Central memory CD8-positive, alpha-beta T cell (primary cell): ENCODE results near the gene SLC16A10.

Experiments
- ATAC-seq: fragments of 150-1000 bp; cut with Tn5 transposase; replicated peaks from 2 replicates; pipeline ENCODE4 v1.10.0; 2022; ENCODE audit warnings: mild to moderate bottlenecking, moderate FRiP score, moderate number of reproducible peaks; ENCODE audit not compliant: poor library complexity, severe bottlenecking; ENCODE audit errors: extremely low read depth
- DNase-seq, 2 donors: peaks; one replicate each; pipeline ENCODE4 v3.0.0; 2021; ENCODE audit warnings: low spot score in 2 of 2
- H3K27ac Mint-ChIP-seq: one replicate; pipeline ENCODE4 v1.8.0; 2022; ENCODE audit warnings: low read depth, mild to moderate bottlenecking, moderate library complexity, mixed read lengths
- H3K27me3 Mint-ChIP-seq: one replicate; pipeline ENCODE4 v1.8.0; 2022; ENCODE audit warnings: mixed read lengths
- H3K36me3 Mint-ChIP-seq: one replicate; pipeline ENCODE4 v1.8.0; 2022; ENCODE audit warnings: mild to moderate bottlenecking, moderate library complexity, mixed read lengths; ENCODE audit not compliant: insufficient read depth
- H3K4me1 Mint-ChIP-seq: one replicate; pipeline ENCODE4 v1.8.0; 2022; ENCODE audit warnings: mixed read lengths
- H3K4me3 Mint-ChIP-seq: one replicate; pipeline ENCODE4 v1.8.0; 2022; ENCODE audit warnings: mild to moderate bottlenecking, moderate library complexity, mixed read lengths
- H3K9me3 Mint-ChIP-seq: one replicate; pipeline ENCODE4 v1.8.0; 2022; ENCODE audit warnings: mixed read lengths

The SLC16A10 gene

DNA sequence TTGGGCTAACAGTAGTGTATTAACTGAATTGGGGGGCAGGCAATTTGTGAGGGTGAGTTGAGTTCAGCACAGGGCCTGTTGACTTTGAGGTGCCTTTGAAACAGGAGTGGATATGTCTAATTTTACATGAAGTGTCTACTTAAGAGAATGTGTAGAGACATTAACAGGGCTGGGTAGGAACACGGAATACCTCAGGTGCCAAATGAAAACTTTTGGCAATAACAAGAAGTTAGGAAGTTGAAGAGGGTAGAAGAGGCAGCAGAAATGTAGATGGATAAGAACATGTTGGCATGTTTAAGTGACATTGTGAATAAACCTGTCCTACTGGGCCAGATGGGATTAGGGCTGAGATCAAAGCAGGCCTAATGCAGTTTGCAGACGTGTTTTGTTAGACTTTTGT is 117.0 kb downstream of the SLC16A10 start:
- no peaks in the 10 kb centered on the region for H3K36me3 Mint-ChIP-seq
- H3K9me3 Mint-ChIP-seq = no peaks in the 10 kb centered on the region
- ATAC-seq (no peak), DNase-seq (no peak)
- H3K27me3 Mint-ChIP-seq = no peaks in the 10 kb centered on the region
- H3K4me3 Mint-ChIP-seq = no peak overlapping the region
- no peak overlapping the region for H3K27ac Mint-ChIP-seq
- no peaks in the 10 kb centered on the region for H3K4me1 Mint-ChIP-seq

DNA sequence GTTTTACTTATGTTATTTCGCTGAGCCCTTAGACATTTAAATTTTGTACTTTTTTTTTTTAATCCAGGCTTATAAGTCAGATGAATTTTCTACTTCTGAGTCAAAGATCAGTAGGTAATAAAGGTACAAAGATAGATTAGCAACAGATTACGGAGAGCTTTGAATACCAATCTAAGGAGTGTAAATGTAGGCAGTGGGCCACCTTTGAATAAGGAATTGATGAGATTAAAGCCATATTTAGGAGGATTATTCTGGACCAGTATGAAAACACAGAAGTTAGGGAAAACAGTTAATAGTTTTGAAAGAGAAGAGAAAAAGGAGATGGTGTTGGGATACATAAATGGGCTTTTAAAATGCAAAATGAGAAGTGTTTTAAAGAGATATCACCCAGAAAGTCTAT is 117.6 kb downstream of the SLC16A10 start:
- ATAC-seq (no peak), DNase-seq (no peak)
- H3K9me3 Mint-ChIP-seq = no peaks in the 10 kb centered on the region
- H3K36me3 Mint-ChIP-seq = no peaks in the 10 kb centered on the region
- H3K27me3 Mint-ChIP-seq = no peaks in the 10 kb centered on the region
- no peak overlapping the region for H3K4me3 Mint-ChIP-seq
- no peaks in the 10 kb centered on the region for H3K4me1 Mint-ChIP-seq
- no peak overlapping the region for H3K27ac Mint-ChIP-seq

DNA sequence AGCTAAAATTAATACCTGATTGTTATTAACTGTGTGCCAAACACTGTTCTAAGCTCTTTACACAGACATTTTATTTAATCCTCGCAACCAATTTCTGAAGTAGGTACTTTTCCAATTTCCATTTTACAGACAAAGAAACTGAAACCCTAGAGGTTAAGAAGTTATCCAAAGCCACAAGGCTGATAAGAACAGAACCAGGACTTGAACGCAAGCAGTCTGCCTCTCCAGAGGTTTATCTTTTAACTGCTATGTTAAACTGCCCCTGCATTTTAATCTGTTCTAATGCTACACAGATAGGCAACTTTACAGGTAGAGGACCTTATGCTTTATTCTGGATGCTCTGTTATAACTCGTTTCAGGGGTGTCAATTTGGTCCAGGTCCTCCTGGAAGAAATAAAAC is 118.2 kb downstream of the SLC16A10 start:
- Mint-ChIP-seq H3K36me3 (no peaks in the 10 kb centered on the region), H3K4me1 (peaks cover 5% of the 10 kb centered on the region), H3K9me3 (no peaks in the 10 kb centered on the region), H3K27me3 (no peaks in the 10 kb centered on the region), H3K27ac (no peak overlapping the region), H3K4me3 (no peak overlapping the region)
- ATAC-seq = no peak
- DNase-seq = no peak

DNA sequence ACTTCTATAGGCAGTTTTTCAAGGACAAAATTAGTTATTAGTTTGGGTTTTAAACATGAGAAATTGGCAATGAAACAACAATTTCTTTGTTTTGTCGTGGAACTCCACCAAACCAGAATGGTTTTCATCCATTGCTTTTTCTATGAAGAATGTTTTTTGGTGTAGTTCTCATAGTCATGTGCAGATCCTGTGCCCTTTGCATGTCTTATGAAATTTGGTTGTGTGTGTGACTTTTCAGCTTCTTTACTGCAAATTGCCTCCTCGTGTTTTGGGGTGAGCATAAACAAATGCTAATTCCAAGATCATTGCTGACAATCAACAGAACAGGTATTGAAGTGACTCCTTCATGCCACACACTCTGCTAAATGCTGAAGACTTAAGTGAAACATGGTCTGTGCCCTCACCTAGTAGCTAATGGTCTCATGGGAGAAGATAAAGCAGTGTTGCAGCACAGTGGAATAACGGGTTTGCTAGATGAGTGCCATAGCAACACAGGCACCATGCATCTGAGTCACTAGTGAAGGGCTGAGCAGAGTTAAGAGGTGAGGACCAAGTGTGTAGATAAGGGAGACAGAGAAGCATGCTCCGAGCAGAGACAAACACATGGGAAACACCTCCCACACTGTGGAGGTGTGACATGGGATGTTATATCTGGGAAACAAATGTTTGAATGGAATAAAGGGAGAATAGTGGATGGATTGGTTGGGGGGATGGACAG is 120.0 kb downstream of the SLC16A10 start:
- Mint-ChIP-seq H3K9me3 (no peaks in the 10 kb centered on the region), H3K27me3 (no peaks in the 10 kb centered on the region), H3K27ac (no peak overlapping the region), H3K36me3 (no peaks in the 10 kb centered on the region), H3K4me3 (no peak overlapping the region), H3K4me1 (peaks cover 6% of the 10 kb centered on the region)
- no peak for ATAC-seq
- no peak for DNase-seq

DNA sequence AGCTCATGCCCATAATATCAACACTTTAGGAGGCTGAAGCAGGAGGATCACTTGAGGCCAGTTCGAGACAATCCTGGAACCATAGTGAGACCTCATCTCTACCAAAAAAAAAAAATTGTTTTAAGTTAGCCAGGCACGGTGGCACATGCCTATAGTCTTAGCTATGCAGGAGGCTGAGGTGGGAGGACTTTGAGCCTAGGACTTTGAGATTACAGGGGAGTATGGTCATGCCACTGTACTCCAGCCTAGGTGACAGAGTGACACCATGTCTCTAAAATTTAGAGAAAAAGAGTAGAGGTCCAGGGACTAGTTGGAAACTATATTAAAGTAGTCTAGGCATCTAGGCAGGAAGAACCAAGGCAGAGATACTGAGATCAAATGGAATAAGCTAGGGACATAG is 121.6 kb downstream of the SLC16A10 start:
- ATAC-seq = no peak

GRCh38 chr6:111210194-111210728 is 123.0 kb downstream of the SLC16A10 start:
- ATAC-seq (peak; percentile 40), DNase-seq (no peak)
- no peak overlapping the region for H3K4me3 Mint-ChIP-seq
- H3K4me1 Mint-ChIP-seq = peaks cover 6% of the 10 kb centered on the region
- no peaks in the 10 kb centered on the region for H3K27me3 Mint-ChIP-seq
- H3K36me3 Mint-ChIP-seq = no peaks in the 10 kb centered on the region
- no peak overlapping the region for H3K27ac Mint-ChIP-seq
- H3K9me3 Mint-ChIP-seq = no peaks in the 10 kb centered on the region

More for the DNA sequence above, 121.6 kb downstream of the SLC16A10 start:
- H3K36me3 Mint-ChIP-seq = no peaks in the 10 kb centered on the region
- no peak overlapping the region for H3K4me3 Mint-ChIP-seq
- no peak overlapping the region for H3K27ac Mint-ChIP-seq
- no peak for DNase-seq
- no peaks in the 10 kb centered on the region for H3K27me3 Mint-ChIP-seq
- H3K4me1 Mint-ChIP-seq = peaks cover 6% of the 10 kb centered on the region
- H3K9me3 Mint-ChIP-seq = no peaks in the 10 kb centered on the region

GRCh38 chr6:111211411-111212030 is 124.2 kb downstream of the SLC16A10 start:
- Mint-ChIP-seq H3K27me3 (no peaks in the 10 kb centered on the region), H3K27ac (no peak overlapping the region), H3K4me1 (peaks cover 6% of the 10 kb centered on the region), H3K4me3 (no peak overlapping the region), H3K36me3 (no peaks in the 10 kb centered on the region), H3K9me3 (no peaks in the 10 kb centered on the region)
- ATAC-seq (no peak), DNase-seq (no peak)

DNA sequence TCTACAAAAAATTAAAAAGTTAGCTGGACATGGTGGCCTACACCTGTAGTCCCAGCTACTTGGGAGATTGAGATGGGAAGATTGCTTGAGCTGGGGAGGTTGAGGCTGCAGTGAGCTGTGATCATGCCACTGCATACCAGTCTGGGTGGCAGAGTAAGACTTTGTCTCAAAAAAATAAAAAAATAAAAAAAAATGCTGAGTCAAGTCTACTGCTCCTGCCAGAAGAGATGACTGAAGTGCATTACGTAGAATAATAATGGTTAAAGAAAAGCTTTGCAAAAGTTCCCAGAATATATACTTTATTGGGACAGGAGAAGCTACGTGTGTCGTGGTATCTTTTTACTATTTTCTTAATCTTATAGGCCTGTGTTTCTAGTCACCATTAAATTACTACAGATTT is 125.3 kb downstream of the SLC16A10 start:
- H3K4me3 Mint-ChIP-seq = no peak overlapping the region
- H3K36me3 Mint-ChIP-seq = no peaks in the 10 kb centered on the region
- DNase-seq (no peak), ATAC-seq (no peak)
- H3K27ac Mint-ChIP-seq = no peak overlapping the region
- H3K27me3 Mint-ChIP-seq = peaks cover 11% of the 10 kb centered on the region
- H3K9me3 Mint-ChIP-seq = no peaks in the 10 kb centered on the region
- H3K4me1 Mint-ChIP-seq = peaks cover 6% of the 10 kb centered on the region

DNA sequence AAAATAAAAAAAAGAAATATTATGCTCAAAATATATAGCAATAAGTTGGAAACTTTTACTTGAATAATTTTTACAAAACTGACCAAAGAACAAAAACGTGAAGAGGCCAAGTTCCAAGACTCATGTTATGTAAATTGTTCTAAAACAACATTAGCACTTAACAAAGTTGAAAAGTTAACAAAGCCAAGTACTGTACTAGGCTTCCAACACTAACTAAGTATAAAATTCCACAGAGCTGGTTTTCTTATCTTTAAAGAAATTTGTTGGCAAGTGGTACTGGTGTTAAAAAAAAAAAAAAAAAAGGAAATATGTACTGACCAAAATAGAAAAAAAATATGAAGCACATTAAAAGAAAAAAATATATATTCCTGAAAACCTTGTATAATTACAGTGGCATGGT is 127.8 kb downstream of the SLC16A10 start:
- no peak for ATAC-seq
- Mint-ChIP-seq H3K36me3 (no peaks in the 10 kb centered on the region), H3K4me3 (no peak overlapping the region), H3K27ac (no peak overlapping the region), H3K4me1 (peaks cover 4% of the 10 kb centered on the region), H3K9me3 (no peaks in the 10 kb centered on the region), H3K27me3 (peaks cover 26% of the 10 kb centered on the region)
- DNase-seq = no peak

GRCh38 chr6:111219785-111220184 is 132.5 kb downstream of the SLC16A10 start:
- Mint-ChIP-seq H3K27ac (no peak overlapping the region), H3K4me3 (no peak overlapping the region)

GRCh38 chr6:111220383-111221031 is 133.2 kb downstream of the SLC16A10 start:
- Mint-ChIP-seq H3K4me1 (no peaks in the 10 kb centered on the region), H3K27me3 (peaks cover 26% of the 10 kb centered on the region)

More at GRCh38 chr6:111219785-111220184, 132.5 kb downstream of the SLC16A10 start:
- Mint-ChIP-seq H3K4me1 (no peaks in the 10 kb centered on the region), H3K36me3 (no peaks in the 10 kb centered on the region), H3K27me3 (peaks cover 26% of the 10 kb centered on the region), H3K9me3 (no peaks in the 10 kb centered on the region)
- DNase-seq (no peak), ATAC-seq (no peak)

DNA sequence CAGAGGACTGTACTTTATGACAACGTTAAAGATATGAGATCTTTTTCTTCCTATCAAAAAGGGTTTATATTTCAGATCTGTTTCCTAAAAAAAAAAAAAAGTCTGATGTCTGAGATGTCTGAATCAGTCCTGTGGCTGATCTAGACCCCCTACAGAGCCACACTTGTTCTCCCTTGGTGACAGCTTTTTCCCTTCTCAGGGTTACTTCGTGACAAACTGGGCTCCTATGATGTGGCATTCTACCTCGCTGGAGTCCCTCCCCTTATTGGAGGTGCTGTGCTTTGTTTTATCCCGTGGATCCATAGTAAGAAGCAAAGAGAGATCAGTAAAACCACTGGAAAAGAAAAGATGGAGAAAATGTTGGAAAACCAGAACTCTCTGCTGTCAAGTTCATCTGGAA is 134.5 kb downstream of the SLC16A10 start:
- peaks cover 24% of the 10 kb centered on the region for H3K27me3 Mint-ChIP-seq
- no peaks in the 10 kb centered on the region for H3K4me1 Mint-ChIP-seq
- H3K27ac Mint-ChIP-seq = no peak overlapping the region
- DNase-seq (no peak), ATAC-seq (no peak)
- no peak overlapping the region for H3K4me3 Mint-ChIP-seq
- H3K36me3 Mint-ChIP-seq = no peaks in the 10 kb centered on the region
- H3K9me3 Mint-ChIP-seq = no peaks in the 10 kb centered on the region

More at GRCh38 chr6:111220383-111221031, 133.2 kb downstream of the SLC16A10 start:
- Mint-ChIP-seq H3K27ac (no peak overlapping the region), H3K36me3 (no peaks in the 10 kb centered on the region), H3K4me3 (no peak overlapping the region), H3K9me3 (no peaks in the 10 kb centered on the region)
- ATAC-seq (no peak), DNase-seq (no peak)

GRCh38 chr6:111222341-111222740 is 135.0 kb downstream of the SLC16A10 start:
- Mint-ChIP-seq H3K4me3 (no peak overlapping the region), H3K27ac (no peak overlapping the region), H3K27me3 (peaks cover 19% of the 10 kb centered on the region), H3K4me1 (no peaks in the 10 kb centered on the region), H3K36me3 (no peaks in the 10 kb centered on the region), H3K9me3 (no peaks in the 10 kb centered on the region)
- no peak for DNase-seq
- ATAC-seq = no peak
